SK-MEL-5 (cell line): ENCODE results near the gene PTPRA. TPM values are rescaled to one million over a fixed set of nuclear protein-coding genes. Genes with fewer than 3 reads are reported as not detected.

Experiments
- DNase-seq: peaks from one replicate; pipeline ENCODE4 v3.0.0-alpha.2; 2016; ENCODE audit warnings: low read depth, low spot score
- in situ Hi-C: cut with HindIII; loops from 2 replicates; pipeline ENCODE4 v1.10.0; 2016; ENCODE audit warnings: low sequenced_read_pairs, high pct_unique_total_duplicates, low pct_unique_long_range_greater_than_20kb
- total RNA-seq: library from RNA; depleted of rRNA; stranded (reverse); fragments of >200 nt; shearing (Covaris generic); gene quantifications from 2 replicates; pipeline ENCODE4 v1.2.3, GENCODE V29; 2014

PTPRA gene
- total RNA-seq, 1 experiment from 2014 or later, result 35.2 TPM

- in situ Hi-C loops, result no loop called here
- no peak for DNase-seq
Observed at GRCh38 chr20:2907519-2907918, 34.2 kb downstream of the PTPRA start.

GRCh38 chr20:2909953-2910352 lies 36.7 kb downstream of the PTPRA start:
- no peak for DNase-seq
- in situ Hi-C loops, result no loop called here

GRCh38 chr20:2911200-2911599 lies 37.9 kb downstream of the PTPRA start:
- in situ Hi-C loops, result no loop called here
- DNase-seq, result no peak

- DNase-seq, result peak; percentile 62
- in situ Hi-C loops, result no loop called here
Observed at GRCh38 chr20:2914160-2914559, 40.9 kb downstream of the PTPRA start.

GRCh38 chr20:2917266-2917665 lies 44.0 kb downstream of the PTPRA start:
- in situ Hi-C loops, result no loop called here
- DNase-seq, result no peak

- DNase-seq, result no peak
- in situ Hi-C loops, result no loop called here
Observed at GRCh38 chr20:2918096-2919049, 45.1 kb downstream of the PTPRA start.

- no peak for DNase-seq
- in situ Hi-C loops, result no loop called here
Observed at GRCh38 chr20:2919518-2920245, 46.4 kb downstream of the PTPRA start.

GRCh38 chr20:2920473-2920872 lies 47.2 kb downstream of the PTPRA start:
- in situ Hi-C loops, result no loop called here
- no peak for DNase-seq

- no peak for DNase-seq
- in situ Hi-C loops, result no loop called here
Observed at GRCh38 chr20:2921506-2921905, 48.2 kb downstream of the PTPRA start.

GRCh38 chr20:2922957-2923356 lies 49.7 kb downstream of the PTPRA start:
- in situ Hi-C loops, result no loop called here

GRCh38 chr20:2930538-2930937 lies 57.3 kb downstream of the PTPRA start:
- in situ Hi-C loops, result no loop called here
- no peak for DNase-seq

More at GRCh38 chr20:2922957-2923356, 49.7 kb downstream of the PTPRA start:
- DNase-seq, result no peak

GRCh38 chr20:2932498-2932897 lies 59.2 kb downstream of the PTPRA start:
- in situ Hi-C loops, result no loop called here
- peak; percentile 38 for DNase-seq

GRCh38 chr20:2937902-2938301 lies 64.6 kb downstream of the PTPRA start:
- in situ Hi-C loops, result no loop called here
- no peak for DNase-seq

GRCh38 chr20:2942439-2942838 lies 69.2 kb downstream of the PTPRA start:
- no peak for DNase-seq
- in situ Hi-C loops, result no loop called here

- in situ Hi-C loops, result no loop called here
- peak; percentile 100 for DNase-seq
Observed at GRCh38 chr20:2946988-2947961, 74.0 kb downstream of the PTPRA start.

- in situ Hi-C loops, result no loop called here
- no peak for DNase-seq
Observed at GRCh38 chr20:2948968-2949367, 75.7 kb downstream of the PTPRA start.

- in situ Hi-C loops, result no loop called here
- DNase-seq, result no peak
Observed at GRCh38 chr20:2952766-2953165, 79.5 kb downstream of the PTPRA start.
